Measurements from ENCODE around the gene GAB1. TPM values are rescaled to one million over a fixed set of nuclear protein-coding genes. Genes with fewer than 3 reads are reported as not detected.

Gene GAB1
- total RNA-seq, 1 donor from 2014 or later = 29.0 TPM

- DNase-seq (ENCODE audit: extremely low spot score in 2 of 2) = no peak
- Histone ChIP-seq H3K27me3 (no peaks in the 10 kb centered on the region), H3K4me3 (no peak overlapping the region), H3K4me1 (peaks cover 43% of the 10 kb centered on the region), H3K36me3 (no peaks in the 10 kb centered on the region), H3K27ac (no peak overlapping the region), H3K9me3 (no peaks in the 10 kb centered on the region)
- intact Hi-C loops (cut with DNase I) = no loop called here
- no peak for TF ChIP-seq POLR2AphosphoS5 (IDR thresholded peaks at IDR 0.05; ENCODE audit: insufficient read depth in 1 of 2, low read depth in 1 of 2)
- no peak for TF ChIP-seq CTCF (IDR thresholded peaks at IDR 0.05)
- no peak for TF ChIP-seq POLR2A (IDR thresholded peaks at IDR 0.05)
Measured at GRCh38 chr4:143364063-143364462, 27.4 kb downstream of the GAB1 start.

- no peaks in the 10 kb centered on the region for H3K36me3 ChIP-seq
Measured at GRCh38 chr4:143367863-143368262, 31.2 kb downstream of the GAB1 start.

DNA sequence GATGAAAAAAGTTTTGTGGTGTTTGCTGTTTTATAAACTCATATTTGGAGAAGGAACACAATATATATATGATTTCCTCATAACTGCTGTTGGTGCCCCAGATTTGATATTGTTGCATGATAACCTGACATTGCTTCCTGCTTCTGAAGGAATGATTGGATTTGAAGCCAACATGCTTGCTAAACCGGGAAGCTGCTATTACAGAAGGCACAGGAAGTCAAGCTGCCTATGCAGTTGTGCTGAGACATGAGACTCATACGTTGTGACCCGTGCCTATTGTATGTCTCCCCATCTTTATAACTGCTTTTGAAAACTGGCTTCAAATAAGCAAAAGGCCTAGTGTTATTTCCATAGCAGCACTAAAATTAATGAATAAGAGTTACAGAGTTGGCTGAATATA is 32.9 kb downstream of the GAB1 start:
- DNase-seq (ENCODE audit: extremely low spot score in 2 of 2) = no peak
- H3K36me3 ChIP-seq = no peaks in the 10 kb centered on the region
- H3K9me3 ChIP-seq = no peaks in the 10 kb centered on the region
- H3K27me3 ChIP-seq = no peaks in the 10 kb centered on the region
- TF ChIP-seq CTCF (IDR thresholded peaks at IDR 0.05) = no peak
- TF ChIP-seq POLR2A (IDR thresholded peaks at IDR 0.05) = no peak
- no peak for TF ChIP-seq POLR2AphosphoS5 (IDR thresholded peaks at IDR 0.05; ENCODE audit: insufficient read depth in 1 of 2, low read depth in 1 of 2)
- H3K27ac ChIP-seq = no peak overlapping the region
- peaks cover 35% of the 10 kb centered on the region for H3K4me1 ChIP-seq
- intact Hi-C loops (cut with DNase I) = no loop called here
- H3K4me3 ChIP-seq = no peak overlapping the region

More at GRCh38 chr4:143367863-143368262, 31.2 kb downstream of the GAB1 start:
- DNase-seq (ENCODE audit: extremely low spot score in 2 of 2) = no peak
- Histone ChIP-seq H3K4me1 (peaks cover 26% of the 10 kb centered on the region), H3K27ac (no peak overlapping the region), H3K4me3 (no peak overlapping the region), H3K27me3 (no peaks in the 10 kb centered on the region), H3K9me3 (no peaks in the 10 kb centered on the region)
- TF ChIP-seq CTCF (IDR thresholded peaks at IDR 0.05) (no peak), POLR2A (IDR thresholded peaks at IDR 0.05) (no peak), POLR2AphosphoS5 (IDR thresholded peaks at IDR 0.05; ENCODE audit: insufficient read depth in 1 of 2, low read depth in 1 of 2) (no peak)
- intact Hi-C loops (cut with DNase I) = no loop called here

GRCh38 chr4:143372093-143372915 is 35.6 kb downstream of the GAB1 start:
- Histone ChIP-seq H3K27ac (no peak overlapping the region), H3K4me3 (no peak overlapping the region), H3K4me1 (peaks cover 52% of the 10 kb centered on the region), H3K27me3 (no peaks in the 10 kb centered on the region), H3K9me3 (no peaks in the 10 kb centered on the region), H3K36me3 (no peaks in the 10 kb centered on the region)
- TF ChIP-seq POLR2AphosphoS5 (IDR thresholded peaks at IDR 0.05; ENCODE audit: insufficient read depth in 1 of 2, low read depth in 1 of 2) (no peak), CTCF (IDR thresholded peaks at IDR 0.05) (no peak), POLR2A (IDR thresholded peaks at IDR 0.05) (no peak)
- intact Hi-C loops (cut with DNase I) = no loop called here
- no peak for DNase-seq (ENCODE audit: extremely low spot score in 2 of 2)

DNA sequence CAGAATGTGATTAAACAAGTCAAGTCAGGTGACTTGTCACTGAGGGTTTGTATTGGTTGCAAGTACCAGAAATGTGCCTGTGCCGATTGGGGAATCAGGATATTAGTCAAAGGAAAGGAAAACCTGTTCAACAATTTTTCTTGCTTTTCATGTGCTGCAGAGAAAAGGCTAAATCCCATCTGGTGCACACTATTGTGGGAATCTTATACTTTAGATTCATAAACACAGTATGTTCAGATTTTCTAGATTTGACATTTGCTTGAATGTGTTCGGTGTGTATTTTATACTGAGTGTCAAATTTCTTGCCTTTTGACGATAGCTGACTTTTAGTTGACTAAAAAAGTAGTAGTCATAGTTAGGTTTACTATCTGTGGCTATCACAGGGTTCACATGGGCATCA is 37.6 kb downstream of the GAB1 start:
- peaks cover 69% of the 10 kb centered on the region for H3K4me1 ChIP-seq
- no peaks in the 10 kb centered on the region for H3K27me3 ChIP-seq
- no peak for DNase-seq (ENCODE audit: extremely low spot score in 2 of 2)
- no peak overlapping the region for H3K4me3 ChIP-seq
- no peak for TF ChIP-seq POLR2AphosphoS5 (IDR thresholded peaks at IDR 0.05; ENCODE audit: insufficient read depth in 1 of 2, low read depth in 1 of 2)
- no peak for TF ChIP-seq CTCF (IDR thresholded peaks at IDR 0.05)
- no peak for TF ChIP-seq POLR2A (IDR thresholded peaks at IDR 0.05)
- no peaks in the 10 kb centered on the region for H3K9me3 ChIP-seq
- no peak overlapping the region for H3K27ac ChIP-seq
- no peaks in the 10 kb centered on the region for H3K36me3 ChIP-seq
- intact Hi-C loops (cut with DNase I) = no loop called here

Data from vagina (tissue), 2 donors.